ENCODE measurements around the gene LRRC59.

The LRRC59 gene

DNA sequence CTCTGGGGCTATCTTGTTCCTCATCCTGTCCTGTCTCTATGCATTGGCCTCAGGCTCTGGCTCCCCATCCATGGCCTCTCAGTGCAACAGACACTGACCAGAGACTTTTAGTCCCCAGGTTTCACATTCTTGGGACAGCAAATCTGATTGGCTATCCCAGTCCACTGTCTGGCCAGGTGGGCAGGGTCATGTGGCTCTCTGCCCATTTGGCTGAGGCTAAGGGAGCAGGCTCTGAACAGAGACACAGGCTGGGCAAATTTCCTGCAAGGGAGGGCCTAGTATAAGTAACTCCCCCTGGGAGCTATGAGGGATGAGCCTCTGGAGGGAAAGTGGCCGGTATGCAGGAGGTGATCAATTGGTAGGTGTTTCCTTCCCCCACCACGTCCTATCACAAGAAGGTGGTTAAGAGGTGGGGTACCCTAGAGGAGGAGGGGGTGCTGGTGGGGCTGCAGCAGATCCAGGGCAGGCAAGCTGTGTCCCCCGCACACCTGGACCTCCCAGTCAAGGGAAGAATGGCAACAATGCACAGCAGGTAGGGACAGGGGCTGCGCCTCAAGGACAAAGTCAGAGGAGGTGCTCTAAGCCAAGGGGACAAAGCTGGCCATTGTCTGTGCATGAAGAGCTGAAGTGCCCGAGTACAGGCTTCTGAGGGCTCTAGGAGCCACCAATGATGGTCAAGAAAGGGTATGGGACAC is 38.2 kb downstream of the LRRC59 start:
- Histone ChIP-seq H3K27ac (ENCODE audit: insufficient read depth in 1 of 2, low read depth in 1 of 2, low read length in 2 of 2, poor library complexity in 1 of 2, severe bottlenecking in 2 of 2) (no peak overlapping the region), H3K4me3 (ENCODE audit: control insufficient read depth in 1 of 7, extremely low read depth in 1 of 7, insufficient read depth in 4 of 7, low read depth in 2 of 7, low read length in 6 of 7) (no peak overlapping the region), H3K36me3 (ENCODE audit: control insufficient read depth in 4 of 4, insufficient read depth in 4 of 4, low read length in 3 of 4) (peaks cover 14 to 74% (median 52%) of the 10 kb centered on the region in 4 experiments), H3K9me3 (ENCODE audit: control extremely low read depth in 1 of 5, control insufficient read depth in 4 of 5, insufficient read depth in 2 of 5, low read depth in 1 of 5, low read length in 4 of 5) (no peaks in the 10 kb centered on the region), H3K4me1 (ENCODE audit: control extremely low read depth in 1 of 4, control insufficient read depth in 4 of 4, insufficient read depth in 4 of 4, low read length in 3 of 4) (peaks cover 0 to 6% (median 4%) of the 10 kb centered on the region in 4 experiments), H3K27me3 (replicated peaks in 2 of 5; ENCODE audit: control insufficient read depth in 4 of 5, insufficient read depth in 5 of 5, low read length in 4 of 5) (no peaks in the 10 kb centered on the region)
- no peak for DNase-seq
- ChIA-PET POLR2A (no interaction called here), CTCF (interaction anchor here (0.7 to 4.8 kb wide), 5 partner anchors 9 to 146 kb away, joined by 3 to 27 read pairs (median 3); partner anchors contain the start of gene CHAD)
- WGBS (ENCODE audit: insufficient coverage): 92% methylated on average over 3 of the region's 5 CpGs

DNA sequence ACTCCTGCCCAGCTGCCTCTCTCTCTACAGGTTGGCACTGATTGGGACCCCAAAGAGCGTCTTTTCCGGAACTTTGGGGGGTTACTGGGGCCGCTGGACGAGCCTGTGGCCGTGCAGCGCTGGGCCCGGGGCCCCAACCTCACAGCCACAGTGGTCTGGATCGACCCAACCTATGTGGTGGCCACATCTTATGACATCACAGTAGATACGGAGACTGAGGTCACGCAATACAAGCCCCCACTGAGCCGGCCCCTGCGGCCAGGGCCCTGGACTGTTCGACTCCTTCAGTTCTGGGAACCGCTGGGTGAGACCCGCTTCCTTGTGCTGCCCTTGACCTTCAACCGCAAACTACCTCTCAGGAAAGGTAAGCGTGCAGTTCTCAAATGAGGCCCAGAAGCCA is 39.1 kb downstream of the LRRC59 start:
- peaks cover 14 to 75% (median 57%) of the 10 kb centered on the region in 4 experiments for H3K36me3 ChIP-seq (ENCODE audit: control insufficient read depth in 4 of 4, insufficient read depth in 4 of 4, low read length in 3 of 4)
- DNase-seq: no peak

DNA sequence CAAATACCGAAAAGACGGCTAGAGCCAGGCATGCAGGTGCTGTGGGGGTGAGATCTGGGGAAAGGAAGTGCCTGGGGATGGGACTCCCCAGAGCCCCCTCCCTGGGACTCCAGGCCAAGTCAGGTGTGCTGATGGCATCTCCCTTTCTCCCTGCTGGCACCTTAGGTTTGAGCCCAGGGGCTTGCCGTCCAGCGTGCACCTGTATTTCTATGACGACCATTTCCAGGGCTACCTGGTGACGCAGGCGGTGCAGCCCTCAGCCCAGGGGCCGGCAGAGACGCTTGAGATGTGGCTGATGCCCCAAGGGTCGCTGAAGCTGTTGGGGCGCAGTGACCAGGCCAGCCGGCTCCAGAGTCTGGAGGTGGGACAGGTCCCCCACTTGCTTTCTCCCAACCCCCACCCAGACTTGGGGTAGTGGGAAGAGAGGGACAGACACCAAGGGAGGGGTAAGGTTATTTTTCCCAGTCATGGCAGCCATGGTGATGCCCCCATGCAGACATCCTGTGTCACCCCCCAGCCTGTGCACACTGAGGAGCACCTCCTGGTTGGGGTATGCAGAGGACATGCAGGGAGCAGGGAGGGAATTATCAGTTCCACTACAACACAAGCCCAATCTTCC is 40.3 kb downstream of the LRRC59 start:
- Histone ChIP-seq H3K36me3 (ENCODE audit: control insufficient read depth in 4 of 4, insufficient read depth in 4 of 4, low read length in 3 of 4) (peaks cover 14 to 86% (median 61%) of the 10 kb centered on the region in 4 experiments), H3K4me3 (ENCODE audit: control insufficient read depth in 1 of 7, extremely low read depth in 1 of 7, insufficient read depth in 4 of 7, low read depth in 2 of 7, low read length in 6 of 7) (no peak overlapping the region), H3K9me3 (ENCODE audit: control extremely low read depth in 1 of 5, control insufficient read depth in 4 of 5, insufficient read depth in 2 of 5, low read depth in 1 of 5, low read length in 4 of 5) (no peaks in the 10 kb centered on the region), H3K27me3 (replicated peaks in 2 of 5; ENCODE audit: control insufficient read depth in 4 of 5, insufficient read depth in 5 of 5, low read length in 4 of 5) (no peaks in the 10 kb centered on the region), H3K4me1 (ENCODE audit: control extremely low read depth in 1 of 4, control insufficient read depth in 4 of 4, insufficient read depth in 4 of 4, low read length in 3 of 4) (peaks cover 0 to under 1% (median 0%) of the 10 kb centered on the region in 4 experiments), H3K27ac (ENCODE audit: insufficient read depth in 1 of 2, low read depth in 1 of 2, low read length in 2 of 2, poor library complexity in 1 of 2, severe bottlenecking in 2 of 2) (no peak overlapping the region)
- no peak for DNase-seq
- CTCF ChIA-PET: no interaction called here
- 97% methylated on average over 9 of the region's 12 CpGs for WGBS (ENCODE audit: insufficient coverage)
- POLR2A ChIA-PET: no interaction called here

More for the DNA sequence above, 39.1 kb downstream of the LRRC59 start:
- Histone ChIP-seq H3K27ac (ENCODE audit: insufficient read depth in 1 of 2, low read depth in 1 of 2, low read length in 2 of 2, poor library complexity in 1 of 2, severe bottlenecking in 2 of 2) (no peak overlapping the region), H3K9me3 (ENCODE audit: control extremely low read depth in 1 of 5, control insufficient read depth in 4 of 5, insufficient read depth in 2 of 5, low read depth in 1 of 5, low read length in 4 of 5) (no peaks in the 10 kb centered on the region), H3K27me3 (replicated peaks in 2 of 5; ENCODE audit: control insufficient read depth in 4 of 5, insufficient read depth in 5 of 5, low read length in 4 of 5) (no peaks in the 10 kb centered on the region), H3K4me1 (ENCODE audit: control extremely low read depth in 1 of 4, control insufficient read depth in 4 of 4, insufficient read depth in 4 of 4, low read length in 3 of 4) (peaks cover 0 to 6% (median 4%) of the 10 kb centered on the region in 4 experiments), H3K4me3 (ENCODE audit: control insufficient read depth in 1 of 7, extremely low read depth in 1 of 7, insufficient read depth in 4 of 7, low read depth in 2 of 7, low read length in 6 of 7) (no peak overlapping the region)
- 97% methylated on average over 17 of the region's 17 CpGs for WGBS (ENCODE audit: insufficient coverage)
- CTCF ChIA-PET: interaction anchor here (1.7 to 4.8 kb wide), 2 partner anchors 8 to 111 kb away, joined by 3 to 27 read pairs; partner anchors contain the start of gene CHAD
- POLR2A ChIA-PET: no interaction called here

DNA sequence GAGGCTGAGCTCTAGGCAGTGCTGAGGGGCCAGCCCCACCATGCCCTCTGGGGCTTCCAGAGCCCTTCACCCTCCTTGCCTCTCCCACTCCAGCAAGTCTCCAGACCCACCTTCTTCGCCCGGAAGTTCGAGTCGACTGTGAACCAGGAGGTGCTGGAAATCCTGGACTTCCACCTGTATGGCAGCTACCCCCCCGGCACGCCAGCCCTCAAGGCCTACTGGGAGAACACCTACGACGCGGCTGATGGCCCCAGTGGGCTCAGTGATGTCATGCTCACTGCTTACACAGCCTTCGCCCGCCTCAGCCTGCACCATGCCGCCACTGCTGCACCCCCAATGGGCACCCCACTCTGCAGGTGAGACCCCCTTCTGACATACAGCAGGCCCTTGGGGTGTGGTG is 40.9 kb downstream of the LRRC59 start:
- no peaks in the 10 kb centered on the region for H3K4me1 ChIP-seq (ENCODE audit: control extremely low read depth in 1 of 4, control insufficient read depth in 4 of 4, insufficient read depth in 4 of 4, low read length in 3 of 4)
- peaks cover 14 to 87% (median 61%) of the 10 kb centered on the region in 4 experiments for H3K36me3 ChIP-seq (ENCODE audit: control insufficient read depth in 4 of 4, insufficient read depth in 4 of 4, low read length in 3 of 4)
- no peak for DNase-seq
- H3K9me3 ChIP-seq (ENCODE audit: control extremely low read depth in 1 of 5, control insufficient read depth in 4 of 5, insufficient read depth in 2 of 5, low read depth in 1 of 5, low read length in 4 of 5): no peaks in the 10 kb centered on the region
- ChIA-PET CTCF (interaction anchor here (1.4 kb wide), 1 partner anchor 25 kb away, joined by 4 read pairs; no protein-coding TSS in a partner anchor), POLR2A (no interaction called here)
- no peak overlapping the region for H3K27ac ChIP-seq (ENCODE audit: insufficient read depth in 1 of 2, low read depth in 1 of 2, low read length in 2 of 2, poor library complexity in 1 of 2, severe bottlenecking in 2 of 2)
- no peak overlapping the region for H3K4me3 ChIP-seq (ENCODE audit: control insufficient read depth in 1 of 7, extremely low read depth in 1 of 7, insufficient read depth in 4 of 7, low read depth in 2 of 7, low read length in 6 of 7)
- H3K27me3 ChIP-seq (replicated peaks in 2 of 5; ENCODE audit: control insufficient read depth in 4 of 5, insufficient read depth in 5 of 5, low read length in 4 of 5): no peaks in the 10 kb centered on the region
- WGBS (ENCODE audit: insufficient coverage): 97% methylated on average over 11 of the region's 12 CpGs

DNA sequence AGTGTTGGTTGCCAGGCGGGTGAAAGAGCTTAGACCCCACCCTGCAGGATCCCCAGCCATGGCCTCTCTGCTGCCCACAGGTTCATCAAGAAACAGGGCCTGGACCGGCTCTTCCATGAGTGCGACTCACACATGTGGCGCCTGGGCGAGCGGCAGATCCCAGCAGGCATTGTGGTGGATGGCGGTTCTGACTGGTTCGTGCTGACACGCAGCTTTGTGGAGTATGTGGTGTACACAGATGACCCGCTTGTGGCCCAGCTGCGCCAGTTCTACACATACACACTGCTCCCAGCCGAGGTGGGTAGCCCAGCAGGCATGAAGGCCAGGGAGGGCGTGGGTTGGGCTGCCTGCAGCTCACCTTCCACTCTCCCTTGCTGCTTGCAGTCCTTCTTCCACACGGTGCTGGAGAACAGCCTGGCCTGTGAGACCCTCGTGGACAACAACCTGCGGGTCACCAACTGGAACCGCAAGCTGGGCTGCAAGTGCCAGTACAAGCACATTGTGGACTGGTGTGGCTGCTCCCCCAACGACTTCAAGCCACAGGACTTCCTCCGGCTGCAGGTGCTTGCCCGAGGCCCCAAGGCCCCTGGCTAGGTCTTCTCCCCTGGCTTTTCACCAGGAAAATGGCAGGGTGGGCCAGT is 41.5 kb downstream of the LRRC59 start:
- no peak overlapping the region for H3K4me3 ChIP-seq (ENCODE audit: control insufficient read depth in 1 of 7, extremely low read depth in 1 of 7, insufficient read depth in 4 of 7, low read depth in 2 of 7, low read length in 6 of 7)
- H3K4me1 ChIP-seq (ENCODE audit: control extremely low read depth in 1 of 4, control insufficient read depth in 4 of 4, insufficient read depth in 4 of 4, low read length in 3 of 4): no peaks in the 10 kb centered on the region
- POLR2A ChIA-PET: no interaction called here
- no peaks in the 10 kb centered on the region for H3K27me3 ChIP-seq (replicated peaks in 2 of 5; ENCODE audit: control insufficient read depth in 4 of 5, insufficient read depth in 5 of 5, low read length in 4 of 5)
- no peak overlapping the region for H3K27ac ChIP-seq (ENCODE audit: insufficient read depth in 1 of 2, low read depth in 1 of 2, low read length in 2 of 2, poor library complexity in 1 of 2, severe bottlenecking in 2 of 2)
- H3K9me3 ChIP-seq (ENCODE audit: control extremely low read depth in 1 of 5, control insufficient read depth in 4 of 5, insufficient read depth in 2 of 5, low read depth in 1 of 5, low read length in 4 of 5): no peaks in the 10 kb centered on the region
- peaks cover 13 to 81% (median 58%) of the 10 kb centered on the region in 4 experiments for H3K36me3 ChIP-seq (ENCODE audit: control insufficient read depth in 4 of 4, insufficient read depth in 4 of 4, low read length in 3 of 4)
- 95% methylated on average over 15 of the region's 20 CpGs for WGBS (ENCODE audit: insufficient coverage)
- DNase-seq: no peak
- CTCF ChIA-PET: interaction anchor here (0.6 to 1.4 kb wide), 2 partner anchors 26 to 42 kb away, joined by 3 to 4 read pairs; partner anchors contain the start of gene LRRC59

DNA sequence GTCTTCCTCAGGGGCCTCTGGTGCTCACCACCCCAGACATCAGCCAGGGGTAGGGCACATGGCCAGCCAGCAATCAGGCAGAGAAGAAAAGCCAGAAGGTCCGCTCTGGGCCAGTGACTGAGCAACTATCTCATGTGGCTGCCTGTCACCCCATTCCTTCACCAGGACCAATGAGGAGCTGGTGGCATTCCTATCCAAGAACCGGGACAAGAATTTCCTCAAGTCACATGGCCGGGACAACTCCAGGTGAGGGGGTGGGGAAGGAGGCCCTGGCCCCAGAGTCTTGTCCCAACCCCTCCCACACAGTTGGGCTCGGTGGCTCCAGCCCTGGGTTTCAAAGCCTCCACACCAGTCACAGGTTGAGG is 42.0 kb downstream of the LRRC59 start:
- Histone ChIP-seq H3K27me3 (replicated peaks in 2 of 5; ENCODE audit: control insufficient read depth in 4 of 5, insufficient read depth in 5 of 5, low read length in 4 of 5) (no peaks in the 10 kb centered on the region), H3K36me3 (ENCODE audit: control insufficient read depth in 4 of 4, insufficient read depth in 4 of 4, low read length in 3 of 4) (peaks cover 13 to 76% (median 54%) of the 10 kb centered on the region in 4 experiments), H3K9me3 (ENCODE audit: control extremely low read depth in 1 of 5, control insufficient read depth in 4 of 5, insufficient read depth in 2 of 5, low read depth in 1 of 5, low read length in 4 of 5) (no peaks in the 10 kb centered on the region), H3K4me1 (ENCODE audit: control extremely low read depth in 1 of 4, control insufficient read depth in 4 of 4, insufficient read depth in 4 of 4, low read length in 3 of 4) (no peaks in the 10 kb centered on the region), H3K4me3 (ENCODE audit: control insufficient read depth in 1 of 7, extremely low read depth in 1 of 7, insufficient read depth in 4 of 7, low read depth in 2 of 7, low read length in 6 of 7) (no peak overlapping the region), H3K27ac (ENCODE audit: insufficient read depth in 1 of 2, low read depth in 1 of 2, low read length in 2 of 2, poor library complexity in 1 of 2, severe bottlenecking in 2 of 2) (no peak overlapping the region)
- WGBS (ENCODE audit: insufficient coverage): 100% methylated on average over 1 of the region's 4 CpGs
- ChIA-PET CTCF (interaction anchor here (0.6 to 1.8 kb wide), 3 partner anchors 9 to 42 kb away, joined by 3 to 5 read pairs (median 4); partner anchors contain the start of genes LRRC59 and XYLT2), POLR2A (no interaction called here)
- no peak for DNase-seq

All from common myeloid progenitor, CD34-positive (primary cell).